WTC11 (cell line): ENCODE measurements around the gene PMS1. TPM values are rescaled to one million over a fixed set of nuclear protein-coding genes. Genes with fewer than 3 reads are reported as not detected.

Source experiments
- ATAC-seq: fragments of 200-7000 bp; cut with Tn5 transposase; 2 replicates; pipeline ENCODE4 v1.10.0; 2021; ENCODE audit warnings: mild to moderate bottlenecking, moderate library complexity
- CTCF ChIA-PET: fragments of 300-600 bp; sonication (Branson Sonifier 250); formaldehyde crosslinking; loops from one replicate; lab custom pipeline; 2021; ENCODE audit warnings: antibody characterized with exemption; lab: Charles Lee
- POLR2A ChIA-PET: fragments of 350-600 bp; sonication (Branson Sonifier 250); formaldehyde crosslinking; loops from one replicate; lab custom pipeline; 2021; ENCODE audit warnings: antibody characterized with exemption; lab: Charles Lee
- DNase-seq: peaks from one replicate; pipeline ENCODE4 v3.0.0; 2021; ENCODE audit warnings: low spot score
- H3K27ac Mint-ChIP-seq: 2 replicates; pipeline ENCODE4 v1.8.0; 2021; ENCODE audit warnings: mixed read lengths
- H3K27me3 Mint-ChIP-seq: 2 replicates; pipeline ENCODE4 v1.8.0; 2021; ENCODE audit warnings: low read depth, mild to moderate bottlenecking, moderate library complexity, mixed read lengths
- H3K36me3 Mint-ChIP-seq: 2 replicates; pipeline ENCODE4 v1.8.0; 2021; ENCODE audit warnings: mixed read lengths
- H3K4me1 Mint-ChIP-seq: 2 replicates; pipeline ENCODE4 v1.8.0; 2022; ENCODE audit warnings: mixed read lengths
- H3K4me3 Mint-ChIP-seq: 2 replicates; pipeline ENCODE4 v1.8.0; 2021; ENCODE audit warnings: mild to moderate bottlenecking, moderate library complexity, mixed read lengths
- H3K9me3 Mint-ChIP-seq: 2 replicates; pipeline ENCODE4 v1.8.0; 2021; ENCODE audit warnings: mixed read lengths
- ATF2 ChIP-seq: sonication (generic); formaldehyde crosslinking; IDR thresholded peaks from 2 replicates; pipeline ENCODE4 v1.8.1; 2022; ENCODE audit warnings: low read depth, missing genetic modification reagents, borderline replicate concordance
- CREB1 ChIP-seq: sonication (generic); formaldehyde crosslinking; IDR thresholded peaks from 2 replicates; pipeline ENCODE4 v1.8.0; 2023; ENCODE audit warnings: mild to moderate bottlenecking, missing genetic modification reagents
- CREM ChIP-seq: sonication (generic); formaldehyde crosslinking; IDR thresholded peaks from 2 replicates; pipeline ENCODE4 v1.8.1; 2022; ENCODE audit warnings: mild to moderate bottlenecking, missing genetic modification reagents, moderate library complexity
- E2F5 ChIP-seq: sonication (generic); formaldehyde crosslinking; IDR thresholded peaks from 2 replicates; pipeline ENCODE4 v1.8.1; 2022; ENCODE audit warnings: mild to moderate bottlenecking, moderate library complexity, missing genetic modification reagents
- ERG ChIP-seq: fragments of 250-450 bp; sonication (Bioruptor Pico); IDR thresholded peaks from 2 replicates; pipeline ENCODE4 v1.8.0; 2021; ENCODE audit warnings: mild to moderate bottlenecking
- FOXP1 ChIP-seq: sonication (generic); formaldehyde crosslinking; IDR thresholded peaks from 2 replicates; pipeline ENCODE4 v1.8.0; 2022; ENCODE audit warnings: missing genetic modification reagents, mild to moderate bottlenecking, moderate library complexity, borderline replicate concordance
- GABPB1 ChIP-seq: sonication (generic); formaldehyde crosslinking; IDR thresholded peaks from 2 replicates; pipeline ENCODE4 v1.8.1; 2023; ENCODE audit warnings: mild to moderate bottlenecking, missing genetic modification reagents
- IRF2 ChIP-seq: sonication (generic); formaldehyde crosslinking; IDR thresholded peaks from 2 replicates; pipeline ENCODE4 v1.8.0; 2022; ENCODE audit warnings: low read depth, missing genetic modification reagents, borderline replicate concordance
- JAZF1 ChIP-seq: fragments of 250-450 bp; sonication (Bioruptor Pico); IDR thresholded peaks from 2 replicates; pipeline ENCODE4 v1.9.0; 2021; ENCODE audit warnings: moderate library complexity, mild to moderate bottlenecking, inconsistent platforms
- MXD4 ChIP-seq: fragments of 250-450 bp; sonication (Bioruptor Pico); IDR thresholded peaks from 2 replicates; pipeline ENCODE4 v1.8.0; 2021; ENCODE audit warnings: mild to moderate bottlenecking, moderate library complexity, borderline replicate concordance
- RELA ChIP-seq: sonication (generic); formaldehyde crosslinking; IDR thresholded peaks from 2 replicates; pipeline ENCODE4 v1.8.1; 2022; ENCODE audit warnings: missing genetic modification reagents, mild to moderate bottlenecking, borderline replicate concordance
- RORB ChIP-seq: fragments of 250-450 bp; sonication (Bioruptor Pico); IDR thresholded peaks from 2 replicates; pipeline ENCODE4 v1.9.0; 2021; ENCODE audit warnings: mild to moderate bottlenecking
- SMAD4 ChIP-seq: sonication (generic); formaldehyde crosslinking; IDR thresholded peaks from 2 replicates; pipeline ENCODE4 v1.8.0; 2022; ENCODE audit warnings: mild to moderate bottlenecking, missing genetic modification reagents
- SOX15 ChIP-seq: fragments of 250-450 bp; sonication (Bioruptor Pico); IDR thresholded peaks from 2 replicates; pipeline ENCODE4 v1.9.0; 2021; ENCODE audit warnings: mild to moderate bottlenecking
- SP1 ChIP-seq: sonication (generic); formaldehyde crosslinking; conservative IDR thresholded peaks from 2 replicates; pipeline ENCODE4 v1.8.1; 2022; ENCODE audit warnings: missing genetic modification reagents
- USF2 ChIP-seq: sonication (generic); formaldehyde crosslinking; IDR thresholded peaks from 2 replicates; pipeline ENCODE4 v1.8.1; 2023; ENCODE audit warnings: mild to moderate bottlenecking, missing genetic modification reagents, moderate library complexity
- ZNF121 ChIP-seq: sonication (generic); formaldehyde crosslinking; IDR thresholded peaks from 2 replicates; pipeline ENCODE4 v1.8.0; 2023; ENCODE audit warnings: missing genetic modification reagents
- ZNF423 ChIP-seq: fragments of 250-450 bp; sonication (Bioruptor Pico); IDR thresholded peaks from 2 replicates; pipeline ENCODE4 v2.1.2; 2022; ENCODE audit warnings: mild to moderate bottlenecking, moderate library complexity
- total RNA-seq: library from RNA; stranded (reverse); gene quantifications from 3 replicates; pipeline ENCODE4 v1.2.3, GENCODE V29; 2021
- TF ChIP-seq, protein P1 (sequence below): sonication (generic); formaldehyde crosslinking; IDR thresholded peaks from 2 replicates; pipeline ENCODE4 v1.8.1; 2022; ENCODE audit warnings: mild to moderate bottlenecking, missing genetic modification reagents, moderate library complexity, borderline replicate concordance

The PMS1 gene
- total RNA-seq, 1 experiment from 2014 or later, result 49.8 TPM

- Mint-ChIP-seq H3K4me3 (no peak overlapping the region), H3K4me1 (no peaks in the 10 kb centered on the region), H3K9me3 (no peaks in the 10 kb centered on the region), H3K36me3 (peaks cover 10% of the 10 kb centered on the region), H3K27ac (no peak overlapping the region), H3K27me3 (no peaks in the 10 kb centered on the region)
- CTCF ChIA-PET, result no interaction called here
- DNase-seq, result no peak
- POLR2A ChIA-PET, result no interaction called here
- TF ChIP-seq IRF2 (CRISPR knock-in tag), result no peak
- TF ChIP-seq ZNF423 (CRISPR knock-in tag), result no peak
- TF ChIP-seq ATF2 (CRISPR knock-in tag), result no peak
- TF ChIP-seq CREM, result no peak
- TF ChIP-seq SOX15 (CRISPR knock-in tag), result no peak
- ATAC-seq, result no peak
Observed at GRCh38 chr2:189866296-189866695, 82.0 kb downstream of the PMS1 start.

GRCh38 chr2:189868896-189869295 lies 84.6 kb downstream of the PMS1 start:
- ATAC-seq (no peak), DNase-seq (no peak)
- POLR2A ChIA-PET, result no interaction called here
- H3K27me3 Mint-ChIP-seq, result no peaks in the 10 kb centered on the region
- H3K36me3 Mint-ChIP-seq, result peaks cover 18% of the 10 kb centered on the region
- H3K27ac Mint-ChIP-seq, result no peak overlapping the region
- no peaks in the 10 kb centered on the region for H3K9me3 Mint-ChIP-seq
- TF ChIP-seq SP1 (no peak), ZNF121 (CRISPR knock-in tag) (no peak), USF2 (CRISPR knock-in tag) (no peak), RELA (CRISPR knock-in tag) (no peak), MXD4 (no peak), E2F5 (CRISPR knock-in tag) (no peak), GABPB1 (CRISPR knock-in tag) (no peak), RORB (CRISPR knock-in tag) (no peak), ERG (no peak), FOXP1 (CRISPR knock-in tag) (no peak), JAZF1 (CRISPR knock-in tag) (no peak), CREB1 (CRISPR knock-in tag) (no peak), IRF2 (CRISPR knock-in tag) (no peak), SMAD4 (CRISPR knock-in tag) (no peak)
- TF ChIP-seq, protein P1, sequence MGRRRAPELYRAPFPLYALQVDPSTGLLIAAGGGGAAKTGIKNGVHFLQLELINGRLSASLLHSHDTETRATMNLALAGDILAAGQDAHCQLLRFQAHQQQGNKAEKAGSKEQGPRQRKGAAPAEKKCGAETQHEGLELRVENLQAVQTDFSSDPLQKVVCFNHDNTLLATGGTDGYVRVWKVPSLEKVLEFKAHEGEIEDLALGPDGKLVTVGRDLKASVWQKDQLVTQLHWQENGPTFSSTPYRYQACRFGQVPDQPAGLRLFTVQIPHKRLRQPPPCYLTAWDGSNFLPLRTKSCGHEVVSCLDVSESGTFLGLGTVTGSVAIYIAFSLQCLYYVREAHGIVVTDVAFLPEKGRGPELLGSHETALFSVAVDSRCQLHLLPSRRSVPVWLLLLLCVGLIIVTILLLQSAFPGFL (CRISPR knock-in tag), result no peak
- H3K4me1 Mint-ChIP-seq, result no peaks in the 10 kb centered on the region
- CTCF ChIA-PET, result no interaction called here
- no peak overlapping the region for H3K4me3 Mint-ChIP-seq
